Vagina (tissue), 2 donors: ENCODE data around the gene NR3C2. TPM values are rescaled to one million over a fixed set of nuclear protein-coding genes. Genes with fewer than 3 reads are reported as not detected.

ENCODE experiments used
- DNase-seq, 2 donors: peaks; one replicate each; pipeline ENCODE4 v3.0.0-alpha.2; 2017; ENCODE audit errors: extremely low spot score in 2 of 2
- H3K27ac ChIP-seq: fragments of 200-600 bp; sonication (generic); one replicate; pipeline ENCODE4 v1.5.1; 2019
- H3K27me3 ChIP-seq: fragments of 200-600 bp; sonication (generic); one replicate; pipeline ENCODE4 v1.5.1; 2019
- H3K36me3 ChIP-seq, 2 donors: fragments of 200-600 bp; sonication (generic); one replicate each; pipeline ENCODE4 v1.5.1; 2017 to 2019
- H3K4me1 ChIP-seq: fragments of 200-600 bp; sonication (generic); one replicate; pipeline ENCODE4 v1.5.1; 2019
- H3K4me3 ChIP-seq, 2 donors: fragments of 200-600 bp; sonication (generic); 1 replicate in 1 of 2; 2 replicates in 1 of 2; pipeline ENCODE4 v1.5.1; 2016 to 2019
- H3K9me3 ChIP-seq: fragments of 200-600 bp; sonication (generic); one replicate; pipeline ENCODE4 v1.5.1; 2019
- POLR2A ChIP-seq, 2 donors: fragments of 450-650 bp; IDR thresholded peaks; one replicate each; pipeline ENCODE4 v1.6.1; 2017; ENCODE audit warnings: antibody characterized with exemption in 2 of 2, mild to moderate bottlenecking in 2 of 2, moderate library complexity in 2 of 2
- POLR2AphosphoS5 ChIP-seq, 2 donors: sonication (generic); formaldehyde crosslinking; IDR thresholded peaks; one replicate each; pipeline ENCODE4 v1.9.0; 2017; ENCODE audit warnings: antibody characterized with exemption in 2 of 2, mild to moderate bottlenecking in 2 of 2, low read depth in 1 of 2; ENCODE audit not compliant: insufficient read depth in 1 of 2
- intact Hi-C: fragments of 100-400 bp; cut with DNase I; formaldehyde crosslinking; loops from one replicate; pipeline ENCODE4 v1.15.1; 2023
- total RNA-seq: library from RNA; depleted of rRNA; stranded (reverse); fragments of >200 nt; gene quantifications from one replicate; pipeline ENCODE4 v1.2.3, GENCODE V29; 2016
- TF ChIP-seq, protein P1 (sequence below), 3 experiments: fragments of 450-650 bp in 2 of 3; fragments of 200-600 bp in 1 of 3; sonication (generic) in 1 of 3; IDR thresholded peaks; one replicate each; pipeline ENCODE4 v1.5.1; 2017 to 2019; ENCODE audit warnings: antibody characterized with exemption in 3 of 3, mild to moderate bottlenecking in 2 of 3, moderate library complexity in 2 of 3

Gene NR3C2
- total RNA-seq, 1 donor from 2014 or later, result 9.6 TPM

DNA sequence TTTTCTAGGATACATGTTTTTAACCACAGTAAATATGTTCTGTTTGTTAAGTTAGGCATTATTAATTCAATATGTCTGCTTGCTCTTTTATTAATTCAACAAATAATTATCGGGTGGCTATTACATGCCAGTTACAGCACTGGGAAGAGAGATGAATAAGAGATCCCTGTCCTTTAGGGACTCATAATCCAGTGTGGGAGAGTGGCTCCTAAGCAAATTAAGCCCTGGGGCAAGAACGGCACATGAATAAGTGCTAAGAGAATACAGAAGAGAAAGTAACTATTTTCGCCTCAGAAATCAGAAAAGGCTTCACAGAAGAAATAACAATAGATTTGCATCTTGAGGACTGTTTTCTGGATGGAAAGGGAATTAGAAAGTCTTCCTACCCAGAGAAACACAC lies 236.7 kb downstream of the NR3C2 start:
- no peak for TF ChIP-seq POLR2A (IDR thresholded peaks at IDR 0.05)
- TF ChIP-seq, protein P1, sequence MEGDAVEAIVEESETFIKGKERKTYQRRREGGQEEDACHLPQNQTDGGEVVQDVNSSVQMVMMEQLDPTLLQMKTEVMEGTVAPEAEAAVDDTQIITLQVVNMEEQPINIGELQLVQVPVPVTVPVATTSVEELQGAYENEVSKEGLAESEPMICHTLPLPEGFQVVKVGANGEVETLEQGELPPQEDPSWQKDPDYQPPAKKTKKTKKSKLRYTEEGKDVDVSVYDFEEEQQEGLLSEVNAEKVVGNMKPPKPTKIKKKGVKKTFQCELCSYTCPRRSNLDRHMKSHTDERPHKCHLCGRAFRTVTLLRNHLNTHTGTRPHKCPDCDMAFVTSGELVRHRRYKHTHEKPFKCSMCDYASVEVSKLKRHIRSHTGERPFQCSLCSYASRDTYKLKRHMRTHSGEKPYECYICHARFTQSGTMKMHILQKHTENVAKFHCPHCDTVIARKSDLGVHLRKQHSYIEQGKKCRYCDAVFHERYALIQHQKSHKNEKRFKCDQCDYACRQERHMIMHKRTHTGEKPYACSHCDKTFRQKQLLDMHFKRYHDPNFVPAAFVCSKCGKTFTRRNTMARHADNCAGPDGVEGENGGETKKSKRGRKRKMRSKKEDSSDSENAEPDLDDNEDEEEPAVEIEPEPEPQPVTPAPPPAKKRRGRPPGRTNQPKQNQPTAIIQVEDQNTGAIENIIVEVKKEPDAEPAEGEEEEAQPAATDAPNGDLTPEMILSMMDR (IDR thresholded peaks at IDR 0.05), result no peak
- TF ChIP-seq POLR2AphosphoS5 (IDR thresholded peaks at IDR 0.05; ENCODE audit: insufficient read depth in 1 of 2, low read depth in 1 of 2), result no peak
- intact Hi-C loops, result no loop called here
- no peaks in the 10 kb centered on the region for H3K9me3 ChIP-seq

GRCh38 chr4:148204892-148205291 lies 237.3 kb downstream of the NR3C2 start:
- intact Hi-C loops, result no loop called here
- Histone ChIP-seq H3K36me3 (no peaks in the 10 kb centered on the region), H3K4me3 (no peak overlapping the region), H3K27me3 (no peaks in the 10 kb centered on the region), H3K27ac (no peak overlapping the region), H3K9me3 (no peaks in the 10 kb centered on the region), H3K4me1 (peaks cover 9% of the 10 kb centered on the region)
- TF ChIP-seq POLR2AphosphoS5 (IDR thresholded peaks at IDR 0.05; ENCODE audit: insufficient read depth in 1 of 2, low read depth in 1 of 2) (no peak), POLR2A (IDR thresholded peaks at IDR 0.05) (no peak)
- TF ChIP-seq, protein P1 (IDR thresholded peaks at IDR 0.05), result no peak
- no peak for DNase-seq

More for the DNA sequence above, 236.7 kb downstream of the NR3C2 start:
- no peak for DNase-seq
- Histone ChIP-seq H3K4me3 (no peak overlapping the region), H3K27ac (no peak overlapping the region), H3K36me3 (no peaks in the 10 kb centered on the region), H3K27me3 (no peaks in the 10 kb centered on the region), H3K4me1 (peaks cover 9% of the 10 kb centered on the region)

GRCh38 chr4:148204171-148204570 lies 238.0 kb downstream of the NR3C2 start:
- Histone ChIP-seq H3K4me1 (peaks cover 9% of the 10 kb centered on the region), H3K4me3 (no peak overlapping the region), H3K9me3 (no peaks in the 10 kb centered on the region), H3K36me3 (no peaks in the 10 kb centered on the region), H3K27me3 (no peaks in the 10 kb centered on the region), H3K27ac (peak overlapping the region; percentile 35)
- TF ChIP-seq POLR2A (IDR thresholded peaks at IDR 0.05) (no peak), POLR2AphosphoS5 (IDR thresholded peaks at IDR 0.05; ENCODE audit: insufficient read depth in 1 of 2, low read depth in 1 of 2) (no peak)
- TF ChIP-seq, protein P1 (IDR thresholded peaks at IDR 0.05), result no peak
- no peak for DNase-seq
- intact Hi-C loops, result no loop called here

DNA sequence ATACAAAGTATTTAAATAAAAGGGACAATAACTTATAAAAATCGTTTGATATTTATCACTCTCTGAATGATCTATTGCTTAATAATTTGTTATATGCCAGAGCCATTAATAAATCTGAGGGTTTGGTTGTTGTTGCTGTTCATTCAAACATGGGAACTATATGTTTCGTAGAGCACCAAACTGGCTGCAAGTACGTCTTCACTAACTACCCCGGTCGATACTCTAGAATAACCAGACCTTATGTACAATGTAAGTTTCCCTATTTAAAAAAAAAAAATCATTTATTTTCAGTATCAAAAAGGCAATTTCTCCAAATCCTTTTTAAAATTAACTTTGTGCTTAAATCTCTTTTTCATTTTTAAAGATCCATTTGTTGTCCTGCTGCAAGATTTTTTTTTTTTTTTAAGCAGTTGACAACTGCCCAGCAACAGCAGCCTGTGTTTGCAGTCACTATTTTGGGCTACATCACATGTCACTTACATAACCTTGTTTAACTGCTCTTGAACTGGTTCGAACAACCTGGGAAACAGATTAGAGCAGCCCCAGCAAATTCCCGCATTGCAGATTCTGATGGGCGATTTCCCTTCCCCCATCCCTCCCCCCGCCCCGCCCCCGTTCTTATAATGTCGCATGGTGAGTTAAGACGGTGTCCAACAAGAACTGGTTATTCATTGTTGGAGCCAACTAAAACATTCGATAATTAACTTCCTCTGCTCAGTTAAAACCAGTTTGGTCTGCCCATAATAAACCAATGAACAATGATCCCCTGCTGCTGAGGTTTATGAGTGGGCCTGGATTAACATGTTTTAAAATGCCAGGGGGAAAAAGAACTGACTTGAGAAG lies 238.9 kb downstream of the NR3C2 start:
- no peaks in the 10 kb centered on the region for H3K36me3 ChIP-seq
- intact Hi-C loops, result no loop called here
- no peak overlapping the region for H3K4me3 ChIP-seq
- no peaks in the 10 kb centered on the region for H3K9me3 ChIP-seq
- H3K4me1 ChIP-seq, result peaks cover 9% of the 10 kb centered on the region
- no peaks in the 10 kb centered on the region for H3K27me3 ChIP-seq
- DNase-seq, result no peak
- peak overlapping the region; percentile 42 for H3K27ac ChIP-seq
- TF ChIP-seq POLR2AphosphoS5 (IDR thresholded peaks at IDR 0.05; ENCODE audit: insufficient read depth in 1 of 2, low read depth in 1 of 2), result peak in 1 of 2 donors; percentile 18
- TF ChIP-seq POLR2A (IDR thresholded peaks at IDR 0.05), result no peak

DNA sequence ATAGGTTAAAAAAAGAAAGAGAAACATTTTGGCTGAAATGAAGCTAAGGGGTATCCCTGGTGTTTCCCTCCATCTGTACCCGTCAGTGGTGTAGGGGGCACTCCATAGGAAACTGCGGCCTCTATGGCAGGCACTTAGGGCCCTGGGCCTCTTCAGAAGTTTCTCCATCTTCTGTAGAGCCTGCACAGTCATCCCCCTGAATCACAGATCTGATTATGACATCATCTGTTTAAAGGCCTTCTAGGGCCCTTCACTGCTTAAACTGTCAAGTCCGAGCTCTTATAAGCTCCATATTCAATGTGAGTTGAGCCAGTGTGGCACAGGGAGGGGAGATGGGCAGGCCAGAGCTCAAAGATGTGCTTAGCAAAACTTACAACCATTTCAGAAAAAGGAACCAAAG lies 241.3 kb downstream of the NR3C2 start:
- Histone ChIP-seq H3K36me3 (no peaks in the 10 kb centered on the region), H3K9me3 (no peaks in the 10 kb centered on the region), H3K27ac (no peak overlapping the region), H3K27me3 (no peaks in the 10 kb centered on the region), H3K4me1 (peaks cover 9% of the 10 kb centered on the region), H3K4me3 (no peak overlapping the region)
- no peak for DNase-seq
- TF ChIP-seq POLR2AphosphoS5 (IDR thresholded peaks at IDR 0.05; ENCODE audit: insufficient read depth in 1 of 2, low read depth in 1 of 2) (no peak), POLR2A (IDR thresholded peaks at IDR 0.05) (no peak)
- TF ChIP-seq, protein P1 (IDR thresholded peaks at IDR 0.05), result no peak
- intact Hi-C loops, result no loop called here
